Measurements from ENCODE around the gene WWOX. TPM values are rescaled to one million over a fixed set of nuclear protein-coding genes. Genes with fewer than 3 reads are reported as not detected.
"Not testable (repeated sequence)": the region's sequence is repeated elsewhere in the genome, so short reads cannot be mapped to it uniquely, and the experiment has no call there.

Gene WWOX
- polyA plus RNA-seq, 3 donors: 40.3 to 43.7 (median 41.5) TPM

DNA sequence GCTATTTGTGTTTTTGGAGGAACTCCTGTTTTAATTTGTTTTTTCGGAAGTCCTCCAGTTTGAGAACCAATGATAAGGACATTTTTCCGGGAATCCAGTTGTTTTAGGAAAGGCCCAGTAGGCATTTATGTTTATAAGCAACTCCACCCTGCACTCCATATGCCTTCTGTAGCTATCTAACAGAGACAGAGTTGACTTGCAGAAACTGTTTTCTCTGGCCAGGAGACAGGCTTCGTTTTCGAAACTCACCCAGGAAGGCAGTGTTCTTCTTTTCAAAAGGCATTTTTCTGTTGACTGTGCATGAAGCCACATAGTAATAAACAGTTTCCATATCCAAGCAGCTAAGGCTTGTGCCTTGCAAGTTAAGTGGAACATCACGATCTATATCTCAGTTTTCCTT, 587.1 kb downstream of the WWOX start:
- no peak for DNase-seq (ENCODE audit: low read depth in 3 of 3, low spot score in 2 of 3)

DNA sequence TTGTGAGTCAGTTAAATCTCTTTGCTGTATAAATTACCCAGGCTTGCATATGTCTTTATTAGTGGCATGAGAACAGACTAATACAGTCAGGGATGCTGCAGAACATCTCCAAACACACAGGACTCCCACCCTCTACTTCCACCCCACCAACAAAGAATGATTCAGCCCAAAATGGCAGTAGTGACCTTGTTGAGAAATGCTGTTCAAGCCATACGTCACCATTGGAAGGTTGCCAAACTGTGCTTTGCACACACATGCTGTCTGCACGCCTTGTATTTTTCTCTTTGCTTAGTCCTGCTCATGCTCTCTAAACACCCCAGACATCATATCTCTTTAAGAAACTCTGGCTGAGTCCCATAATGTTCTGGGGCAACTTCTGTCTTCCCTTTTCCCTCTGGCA, 589.6 kb downstream of the WWOX start:
- no peak for DNase-seq (ENCODE audit: low read depth in 3 of 3, low spot score in 2 of 3)

DNA sequence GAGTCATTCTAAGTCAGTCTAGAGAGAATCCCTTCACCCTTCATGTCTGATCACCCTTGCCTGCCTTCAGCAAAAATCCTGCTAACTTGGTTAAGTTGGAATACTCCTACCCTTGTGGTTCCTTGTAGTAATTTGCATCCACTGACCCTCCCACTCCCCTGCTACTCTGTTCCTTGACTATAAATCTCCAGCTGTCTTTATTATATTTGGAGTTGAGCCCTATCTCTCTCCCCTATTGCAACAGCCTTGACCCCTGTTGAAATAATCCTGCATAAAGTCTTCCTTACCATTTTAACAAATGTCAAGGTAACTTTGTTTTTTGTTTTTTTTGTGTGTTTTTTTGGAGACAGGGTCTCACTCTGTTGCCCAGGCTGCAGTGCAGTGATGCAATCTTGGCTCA, 590.1 kb downstream of the WWOX start:
- DNase-seq (ENCODE audit: low read depth in 3 of 3, low spot score in 2 of 3): no peak

DNA sequence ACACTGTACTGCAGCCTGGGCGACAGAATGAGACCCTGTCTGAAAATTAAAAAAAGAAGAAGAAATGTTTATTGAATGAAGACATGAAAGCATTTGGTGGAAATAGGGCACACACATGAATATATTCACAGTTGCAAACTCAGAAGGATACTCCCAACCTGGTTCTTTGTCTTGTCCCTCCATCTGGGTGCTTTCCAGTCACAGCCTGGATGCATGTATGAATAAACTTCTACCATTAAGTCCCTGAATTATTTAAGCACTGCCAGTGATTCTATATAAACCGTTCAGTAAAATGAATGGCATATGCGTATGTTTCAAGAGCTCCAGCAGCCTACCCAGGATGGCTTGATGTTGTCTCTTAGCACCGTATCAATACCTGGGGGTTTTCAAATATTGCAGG, 591.1 kb downstream of the WWOX start:
- DNase-seq (ENCODE audit: low read depth in 3 of 3, low spot score in 2 of 3): no peak

DNA sequence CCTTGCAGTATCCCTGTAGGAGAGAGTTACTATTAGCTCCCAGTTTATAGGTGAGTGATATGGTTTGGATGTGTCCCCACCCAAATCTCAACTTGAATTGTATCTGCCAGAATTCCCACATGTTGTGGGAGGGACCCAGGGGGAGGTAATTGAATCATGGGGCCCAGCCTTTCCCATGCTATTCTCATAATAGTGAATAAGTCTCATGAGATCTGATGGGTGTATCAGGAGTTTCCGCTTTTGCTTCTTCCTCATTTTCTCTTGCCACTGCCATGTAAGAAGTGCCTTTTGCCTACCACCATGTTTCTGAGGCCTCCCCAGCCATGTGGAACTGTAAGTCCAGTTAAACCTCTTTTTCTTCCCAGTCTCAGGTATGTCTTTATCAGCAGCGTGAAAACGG, 592.3 kb downstream of the WWOX start:
- not testable (repeated sequence) for DNase-seq (ENCODE audit: low read depth in 3 of 3, low spot score in 2 of 3)

DNA sequence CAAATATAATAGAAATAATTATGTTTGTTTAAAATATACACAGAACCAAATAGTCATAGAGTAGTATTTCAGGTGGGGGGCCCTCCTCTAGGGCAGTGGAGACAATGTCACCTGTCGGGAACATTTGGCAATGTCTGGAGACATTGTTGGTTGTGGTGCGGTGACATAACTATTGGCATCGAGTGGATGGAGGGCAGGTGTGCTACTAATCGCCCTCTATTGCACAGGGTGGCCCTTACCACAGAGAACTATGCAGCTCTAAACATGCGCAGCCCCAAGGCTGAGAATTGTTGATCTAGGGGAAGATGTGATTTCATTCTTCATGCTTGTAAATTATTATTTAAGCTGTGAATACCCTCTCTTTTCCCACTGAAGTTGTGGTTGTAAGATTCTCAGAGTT, 594.0 kb downstream of the WWOX start:
- no peak for DNase-seq (ENCODE audit: low read depth in 3 of 3, low spot score in 2 of 3)

DNA sequence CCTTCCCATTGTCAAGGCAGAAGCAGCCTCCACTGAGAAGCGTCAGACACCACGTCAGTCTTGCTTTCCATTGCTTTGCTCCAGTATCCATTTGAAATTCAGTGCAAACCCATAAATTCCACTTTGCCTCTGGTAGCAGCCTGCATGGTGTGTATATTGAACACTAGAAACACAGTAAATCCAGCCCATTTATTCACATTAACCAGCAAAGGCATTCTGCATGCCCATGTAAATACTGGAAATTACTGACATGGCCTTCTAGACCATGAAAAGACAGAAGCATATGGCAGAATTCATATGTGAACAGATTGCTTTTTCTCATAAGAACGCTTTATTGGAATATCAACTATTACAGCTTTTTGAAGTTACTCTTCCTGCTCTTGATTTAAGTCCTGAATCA, 595.0 kb downstream of the WWOX start:
- DNase-seq (ENCODE audit: low read depth in 3 of 3, low spot score in 2 of 3): no peak

DNA sequence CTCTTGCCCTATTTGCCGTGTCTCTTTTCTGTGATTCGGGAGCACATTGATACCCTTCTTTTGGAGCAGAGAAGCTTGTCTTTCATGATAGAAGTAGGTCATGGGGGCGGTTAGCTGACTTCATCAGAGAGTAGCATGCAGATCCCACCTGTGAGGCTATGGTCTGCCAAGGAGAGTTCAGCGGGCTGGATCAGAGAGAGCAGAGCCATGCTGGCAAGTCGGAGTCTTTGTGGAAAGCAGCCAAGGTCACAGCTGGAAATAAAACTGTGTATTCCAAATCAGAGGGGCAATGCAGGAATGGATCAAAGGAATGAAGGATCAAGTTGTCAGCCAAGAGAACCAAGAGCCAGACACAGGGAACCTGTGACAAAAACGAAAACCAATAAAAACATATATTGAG, 595.9 kb downstream of the WWOX start:
- no peak for DNase-seq (ENCODE audit: low read depth in 3 of 3, low spot score in 2 of 3)

DNA sequence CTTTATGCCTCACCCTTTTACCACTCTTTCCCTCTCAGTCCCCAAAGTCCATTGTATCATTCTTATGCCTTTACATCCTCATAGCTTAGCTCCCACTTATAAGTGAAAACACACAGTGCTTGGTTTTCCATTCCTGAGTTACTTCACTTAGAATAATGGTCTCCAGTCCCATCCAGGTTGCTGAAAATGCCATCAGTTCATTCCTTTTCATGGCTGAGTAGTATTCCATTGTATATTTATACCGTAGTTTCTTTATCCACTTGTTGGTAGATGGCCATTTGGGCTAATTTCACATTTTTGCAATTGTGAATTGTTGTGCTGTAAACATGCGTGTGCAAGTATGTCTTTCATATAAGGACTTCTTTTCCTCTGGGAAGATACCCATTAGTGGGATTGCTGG, 597.3 kb downstream of the WWOX start:
- DNase-seq (ENCODE audit: low read depth in 3 of 3, low spot score in 2 of 3): no peak

DNA sequence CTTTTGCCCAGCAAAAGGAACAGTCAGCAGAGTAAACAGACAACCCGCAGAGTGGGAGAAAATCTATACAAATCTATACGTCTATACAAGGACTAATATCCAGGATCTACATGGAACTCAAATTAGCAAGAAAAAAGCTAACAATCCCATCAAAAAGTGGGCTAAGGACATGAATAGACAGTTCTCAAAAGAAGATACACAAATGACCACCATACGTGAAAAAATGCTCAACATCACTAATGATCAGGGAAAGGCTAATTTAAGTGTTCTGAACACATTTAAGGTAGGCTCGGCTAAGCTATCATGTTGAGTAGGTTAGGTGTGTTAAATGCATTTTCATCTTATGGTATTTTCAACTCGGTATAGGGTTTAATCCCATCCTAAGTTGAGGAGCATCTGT, 598.0 kb downstream of the WWOX start:
- DNase-seq (ENCODE audit: low read depth in 3 of 3, low spot score in 2 of 3): no peak

DNA sequence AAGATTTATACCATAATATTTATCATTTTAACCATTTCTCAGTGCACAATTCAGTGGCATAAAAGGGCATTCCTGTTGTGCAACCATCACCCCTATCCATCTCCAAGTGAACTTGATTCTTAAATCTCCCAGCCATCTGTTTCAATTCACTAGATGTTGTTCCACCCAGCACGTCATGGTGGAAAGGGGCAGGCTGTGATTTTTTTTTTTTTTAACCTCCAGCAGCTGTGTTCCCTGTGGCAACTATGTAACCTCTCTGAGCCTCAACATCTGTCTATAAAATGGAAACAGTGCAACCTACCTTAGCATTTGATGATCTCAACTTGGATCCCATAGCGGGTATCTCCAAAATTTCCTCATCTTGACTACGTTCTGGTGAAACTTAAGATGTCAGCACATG, 604.5 kb downstream of the WWOX start:
- no peak for DNase-seq (ENCODE audit: low read depth in 3 of 3, low spot score in 2 of 3)

DNA sequence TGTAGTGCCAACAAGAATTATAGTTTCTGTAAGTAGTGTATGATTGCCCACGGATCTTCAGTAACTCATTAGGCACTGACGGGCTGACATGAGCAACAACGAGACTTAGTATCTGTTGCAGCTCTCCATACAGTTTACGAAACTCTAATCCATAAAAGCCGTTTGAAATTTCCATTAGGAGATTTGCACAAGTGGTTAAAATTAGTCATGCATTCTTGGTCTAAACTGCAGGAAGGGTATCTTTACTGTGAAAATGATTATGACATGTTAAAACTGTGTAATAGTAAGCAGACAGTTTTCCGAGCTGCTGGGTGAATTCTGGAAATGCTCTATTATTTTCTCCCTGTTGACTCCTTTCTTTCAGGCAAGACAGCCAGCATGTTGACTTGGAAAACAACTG, 605.0 kb downstream of the WWOX start:
- DNase-seq (ENCODE audit: low read depth in 3 of 3, low spot score in 2 of 3): no peak

DNA sequence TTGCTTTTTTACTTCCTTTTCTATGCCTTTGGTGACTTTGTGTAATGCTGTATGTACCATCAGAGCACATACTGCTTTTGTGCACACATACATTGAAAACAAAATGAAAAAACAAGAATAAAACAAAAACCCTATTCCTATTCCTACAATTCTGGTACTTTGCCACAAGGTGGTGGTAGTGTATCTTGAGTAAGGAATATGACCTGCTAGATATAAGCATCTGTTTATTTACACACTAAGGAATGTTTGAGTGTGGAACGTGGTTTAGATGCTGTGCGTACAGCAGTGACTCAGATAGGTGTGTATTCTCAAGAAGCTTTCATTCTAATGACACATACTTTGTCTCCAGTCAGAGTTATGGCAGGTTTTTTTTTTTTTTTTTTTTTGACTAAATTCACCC, 606.2 kb downstream of the WWOX start:
- no peak for DNase-seq (ENCODE audit: low read depth in 3 of 3, low spot score in 2 of 3)

DNA sequence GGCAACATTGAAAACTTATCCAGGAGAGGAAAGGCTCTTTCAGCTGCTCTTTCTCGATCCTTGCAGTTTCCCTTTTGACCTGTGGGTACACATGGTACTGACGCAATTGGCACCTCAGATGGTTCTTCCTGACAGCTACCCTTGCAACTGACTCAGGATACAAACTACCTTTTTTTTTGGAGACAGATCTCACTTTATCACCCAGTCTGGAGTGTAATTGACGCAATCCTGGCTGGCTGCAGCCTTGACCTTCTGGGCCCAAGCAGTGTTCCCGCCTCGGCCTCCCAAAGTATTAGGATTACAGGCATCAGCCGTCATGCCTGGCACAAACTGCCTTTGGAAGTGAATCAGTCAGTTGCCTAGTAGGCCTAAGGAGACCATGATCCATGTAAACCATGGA, 607.2 kb downstream of the WWOX start:
- no peak for DNase-seq (ENCODE audit: low read depth in 3 of 3, low spot score in 2 of 3)

DNA sequence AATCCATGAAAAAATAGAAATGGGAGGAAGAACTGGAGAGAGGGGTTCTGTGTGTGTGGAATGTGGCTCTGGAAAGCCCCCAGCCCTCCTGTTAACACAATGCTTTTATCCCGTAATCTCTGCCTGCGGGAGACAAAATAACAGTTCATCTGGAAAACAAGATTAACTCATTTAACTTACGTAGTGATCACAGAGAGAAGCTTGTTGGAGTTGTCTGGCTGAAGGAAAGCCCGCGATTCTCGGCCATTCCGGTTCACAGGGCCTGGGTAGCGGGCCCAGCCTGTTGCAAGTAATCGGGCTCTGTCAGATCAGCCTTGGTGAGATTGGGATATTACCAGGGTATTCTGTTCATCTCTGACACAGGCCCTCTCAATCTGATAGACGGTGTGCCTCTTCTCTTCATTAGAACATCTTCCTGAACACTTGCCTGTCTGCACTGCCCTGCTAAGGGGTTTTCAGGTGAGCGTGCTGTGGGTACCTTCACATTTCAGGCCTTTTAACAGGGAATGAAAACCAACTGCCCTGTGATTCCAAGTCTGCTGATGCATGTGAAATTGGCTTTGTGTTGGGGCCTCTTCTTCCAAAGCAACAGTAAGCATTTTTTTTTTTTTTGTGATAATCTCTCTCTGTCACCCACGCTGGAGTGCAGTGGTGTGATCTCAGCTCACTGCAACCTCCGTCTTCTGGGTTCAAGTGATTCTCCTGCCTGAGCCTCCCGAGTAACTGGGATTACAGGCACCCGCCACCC, 609.9 kb downstream of the WWOX start:
- no peak for DNase-seq (ENCODE audit: low read depth in 3 of 3, low spot score in 2 of 3)

DNA sequence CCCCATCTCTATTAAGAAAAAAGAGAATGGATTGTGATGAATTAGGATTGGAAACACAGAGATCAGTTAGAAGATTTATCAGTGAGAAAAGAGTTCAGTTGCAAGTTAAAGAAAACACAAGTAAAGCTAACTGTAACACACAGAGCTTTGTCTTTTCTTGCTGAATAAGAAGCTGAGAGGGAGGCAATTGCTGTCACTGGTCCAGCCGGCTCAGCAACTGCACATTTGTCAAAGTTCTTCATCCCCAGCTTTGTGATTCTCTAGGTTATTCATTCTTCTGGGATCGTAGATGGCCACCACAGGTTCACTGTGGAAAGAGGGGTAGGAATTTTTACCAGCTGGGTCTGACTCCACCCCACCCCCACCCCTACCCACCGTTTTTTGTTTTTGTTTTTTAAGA, 615.7 kb downstream of the WWOX start:
- no peak for DNase-seq (ENCODE audit: low read depth in 3 of 3, low spot score in 2 of 3)

DNA sequence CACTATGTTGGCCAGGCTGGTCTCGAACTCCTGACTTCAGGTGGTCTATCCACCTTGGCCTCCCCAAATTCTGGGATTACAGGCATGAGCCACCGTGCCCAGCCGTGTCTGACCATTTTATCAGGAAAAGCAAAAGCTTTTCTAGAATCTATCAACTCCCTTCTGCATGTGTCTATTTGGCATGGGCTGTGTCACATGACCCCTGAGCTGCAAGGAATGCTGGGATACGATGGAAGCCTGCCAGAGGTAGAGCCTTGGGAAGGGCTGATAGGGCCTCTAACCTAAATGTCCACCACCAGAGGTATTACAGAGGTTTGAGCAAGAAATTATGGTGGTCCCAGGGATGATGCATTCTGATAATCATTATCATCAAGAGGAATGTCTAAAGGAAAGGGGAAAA, 616.2 kb downstream of the WWOX start:
- DNase-seq (ENCODE audit: low read depth in 3 of 3, low spot score in 2 of 3): no peak

DNA sequence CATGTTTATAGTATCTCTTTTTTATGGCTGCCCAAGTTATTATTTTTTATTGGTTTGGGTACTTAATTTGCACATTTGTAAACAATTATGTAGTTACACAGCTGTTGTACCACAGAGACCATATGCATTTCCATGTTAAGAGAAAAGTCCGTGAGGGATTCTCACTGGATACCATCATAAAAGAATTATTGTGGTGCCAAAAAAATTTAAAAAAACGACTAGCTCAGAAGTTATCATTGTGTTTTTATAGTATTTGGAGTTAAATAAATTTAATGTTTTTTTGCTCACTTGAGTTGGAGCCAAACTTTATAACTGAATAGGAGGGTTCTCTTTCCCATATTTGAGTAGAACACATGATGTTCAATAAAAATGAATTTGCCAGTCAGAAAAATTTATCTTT, 618.7 kb downstream of the WWOX start:
- DNase-seq (ENCODE audit: low read depth in 3 of 3, low spot score in 2 of 3): peak in 1 of 3 donors; percentile 10

DNA sequence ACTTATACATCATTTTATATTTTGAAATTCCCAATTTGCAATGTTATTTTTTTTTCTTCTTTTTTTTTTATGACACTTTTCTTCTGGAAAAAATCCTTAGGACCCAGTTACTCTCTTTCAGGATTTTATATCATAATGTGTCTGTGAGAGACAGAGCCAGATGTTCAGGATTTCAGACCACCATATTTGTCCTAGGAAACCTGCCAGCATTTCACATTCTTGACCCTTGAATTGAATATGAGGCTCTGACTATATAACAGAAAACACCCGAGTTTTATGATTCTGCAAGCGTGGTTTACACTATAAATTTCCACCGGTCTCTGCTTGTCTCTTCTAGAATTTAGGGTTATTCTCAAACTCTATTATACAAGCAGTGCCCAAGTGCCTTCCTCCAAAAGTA, 621.0 kb downstream of the WWOX start:
- no peak for DNase-seq (ENCODE audit: low read depth in 3 of 3, low spot score in 2 of 3)

DNA sequence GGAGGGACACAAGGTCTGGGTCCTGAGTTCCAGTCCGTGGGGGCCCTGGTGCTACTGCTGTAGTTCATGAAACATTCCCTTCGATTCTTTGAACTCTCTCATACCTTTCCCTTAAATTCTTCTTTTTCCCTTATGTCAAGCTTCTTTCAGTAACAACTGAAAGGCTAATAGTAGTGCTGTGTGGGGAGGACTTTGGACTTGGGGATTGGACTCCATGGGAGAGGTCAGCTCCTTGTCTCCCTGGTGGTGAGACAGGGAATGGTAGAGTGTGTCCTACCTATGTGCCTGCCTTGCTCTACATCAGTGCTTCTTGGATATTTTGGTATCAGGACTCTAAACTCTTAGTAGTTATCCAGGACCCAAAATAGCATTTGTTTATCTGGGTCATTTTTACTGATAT, 628.1 kb downstream of the WWOX start:
- DNase-seq (ENCODE audit: low read depth in 3 of 3, low spot score in 2 of 3): no peak

DNA sequence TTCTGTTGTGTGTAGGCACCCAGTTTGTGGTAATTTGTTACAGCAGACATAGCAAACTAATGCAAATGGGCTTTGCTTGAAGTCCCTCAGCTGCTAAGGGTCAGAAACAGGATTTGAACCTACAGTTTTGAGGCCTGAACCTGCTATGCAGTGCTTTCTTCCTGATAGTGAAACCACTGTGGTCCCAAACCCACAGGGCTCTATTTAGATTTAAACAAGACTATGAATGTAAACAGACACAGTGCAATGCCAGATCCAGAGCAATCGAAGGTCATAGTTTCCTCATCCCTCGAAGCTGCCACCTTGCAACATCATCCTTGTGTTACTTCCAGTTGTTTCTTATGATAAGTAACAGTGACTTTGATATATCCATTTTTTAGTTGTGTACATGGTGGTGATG, 630.2 kb downstream of the WWOX start:
- no peak for DNase-seq (ENCODE audit: low read depth in 3 of 3, low spot score in 2 of 3)

DNA sequence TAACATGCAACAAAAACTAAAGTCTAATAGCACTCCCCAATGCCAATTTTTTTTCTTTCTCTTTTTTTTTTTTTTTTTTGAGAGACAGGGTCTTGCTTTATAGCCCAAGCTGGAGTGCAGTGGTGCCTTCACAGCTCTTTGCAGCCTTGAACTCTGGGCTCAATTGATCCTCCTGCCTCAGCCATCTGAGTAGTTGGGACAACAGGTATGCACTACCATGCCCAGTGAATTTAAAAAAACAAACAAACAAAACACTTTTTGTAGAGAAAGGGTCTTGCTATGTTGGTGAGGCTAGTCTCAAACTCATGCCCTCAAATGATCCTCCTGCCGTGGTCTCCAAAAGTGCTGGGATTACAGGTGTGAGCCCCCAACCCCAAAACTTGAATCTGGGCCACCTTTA, 632.3 kb downstream of the WWOX start:
- DNase-seq (ENCODE audit: low read depth in 3 of 3, low spot score in 2 of 3): no peak

DNA sequence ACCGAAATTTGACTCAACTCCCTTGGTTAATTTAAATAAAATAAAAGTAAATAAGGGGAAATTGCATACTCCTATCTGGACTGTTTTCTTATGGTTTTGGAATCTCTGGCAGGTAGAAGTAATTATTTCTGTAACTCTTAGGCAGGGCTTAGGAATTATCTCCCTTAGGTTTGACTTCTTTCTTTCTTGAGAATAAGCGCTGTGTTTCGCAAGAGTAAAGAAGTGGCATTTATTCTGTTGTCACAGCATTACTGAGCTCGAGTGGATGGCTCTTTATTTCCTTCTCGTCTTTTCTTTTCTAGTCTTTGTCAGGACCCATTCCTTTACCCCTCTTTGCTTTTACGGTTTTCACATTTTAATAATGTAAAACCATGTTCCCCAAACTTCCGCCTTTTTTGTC, 633.2 kb downstream of the WWOX start:
- DNase-seq (ENCODE audit: low read depth in 3 of 3, low spot score in 2 of 3): no peak

All from right renal cortex interstitium (tissue), 3 donors.